ENCODE data around the gene MEGF8. TPM values are rescaled to one million over a fixed set of nuclear protein-coding genes. Genes with fewer than 3 reads are reported as not detected.

The MEGF8 gene
- total and polyA plus RNA-seq, 10 of the 15 experiments (the other 5 are each of a cell fraction or from before 2014, with no cell fraction given), result 0.43 to 12.8 (median 2.7) TPM

GRCh38 chr19:42283188-42284065 lies 42.0 kb upstream of the MEGF8 start:
- ATAC-seq (peak; percentile 66), FAIRE-seq (peak; percentile 49), DNase-seq (ENCODE audit: low read depth, low spot score) (peak; percentile 69)
- ChIA-PET RAD21 (ENCODE audit: unreplicated experiment) (interaction anchor here (0.8 to 5.5 kb wide), 4 partner anchors 39 to 155 kb away, joined by 3 to 82 read pairs (median 6); partner anchors contain the start of genes GSK3A and POU2F2), SMC1A (ENCODE audit: uncharacterized antibody, unreplicated experiment) (interaction anchor here (0.6 to 1.5 kb wide), 3 partner anchors 13 to 53 kb away, joined by 3 to 5 read pairs (median 4); no protein-coding TSS in a partner anchor), POLR2A (interaction anchor here (0.5 to 5.1 kb wide), 13 partner anchors 13 to 170 kb away, joined by 3 to 51 read pairs (median 4); partner anchors contain the start of genes GSK3A and POU2F2), CTCF (interaction anchor here (0.6 to 6.7 kb wide), 7 partner anchors 13 to 151 kb away, joined by 3 to 111 read pairs (median 4); partner anchors contain the start of gene GSK3A)
- in situ Hi-C loops (cut with MboI) (no loop called here), intact Hi-C loops (cut with micrococcal nuclease; ENCODE audit: unreplicated experiment) (loop anchor here (2.0 to 5.0 kb wide), 4 partner anchors 15 to 176 kb away; partner anchors contain the start of genes CIC and POU2F2)
- H3K9me3 ChIP-seq (replicated peaks; ENCODE audit: control insufficient read depth, insufficient read depth, low read length), result no peaks in the 10 kb centered on the region
- WGBS (ENCODE audit: insufficient coverage, insufficient replicate concordance, low lambda C conversion rate, missing lambda C conversion rate), result 1% methylated on average over 27 of the region's 74 CpGs
- no peaks in the 10 kb centered on the region for H3K27me3 ChIP-seq (replicated peaks in 1 of 2; ENCODE audit: control insufficient read depth in 2 of 2, insufficient read depth in 2 of 2, low read length in 1 of 2)
- H3K4me1 ChIP-seq (ENCODE audit: control insufficient read depth, insufficient read depth, low read length), result peaks cover 50% of the 10 kb centered on the region
- peak overlapping the region; percentile 78 for H3K27ac ChIP-seq (ENCODE audit: control insufficient read depth, insufficient read depth)
- peak overlapping the region; percentile 61 for H3K4me3 ChIP-seq
- H3K9ac ChIP-seq (ENCODE audit: control insufficient read depth, insufficient read depth, low read length), result peak overlapping the region; percentile 62; the same call in 1 of the 2 replicates
- H2AFZ ChIP-seq (ENCODE audit: control insufficient read depth, low read depth, low read length), result no peak overlapping the region; the same call in 1 of the 2 replicates
- peaks cover 36% of the 10 kb centered on the region for H3K79me2 ChIP-seq (ENCODE audit: control insufficient read depth, insufficient read depth, low read length)
- no peaks in the 10 kb centered on the region; the same call in 1 of the 2 replicates for H4K20me1 ChIP-seq (ENCODE audit: control insufficient read depth, insufficient read depth)
- BruUV-seq (replicated peaks), result no TSS peak
- peaks cover 5 to 6% of the 10 kb centered on the region in 2 experiments for H3K36me3 ChIP-seq (ENCODE audit: control insufficient read depth in 2 of 2, insufficient read depth in 2 of 2, low read length in 1 of 2)
- peak overlapping the region; percentile 97 for H3K4me2 ChIP-seq (ENCODE audit: control insufficient read depth, insufficient read depth)
- no peak for TF ChIP-seq MAX (IDR thresholded peaks at IDR 0.05; ENCODE audit: low read depth, low read length)
- no peak for TF ChIP-seq BRCA1 (IDR thresholded peaks at IDR 0.05; ENCODE audit: low read depth, low read length)
- TF ChIP-seq NBN (IDR thresholded peaks at IDR 0.05), result peak; percentile 99
- TF ChIP-seq MYC (IDR thresholded peaks at IDR 0.05; ENCODE audit: insufficient read depth, insufficient read length, insufficient replicate concordance, low read length, severe bottlenecking), result no peak
- TF ChIP-seq CHD4 (IDR thresholded peaks at IDR 0.05), result peak; percentile 48; the same call in 1 of the 2 replicates
- TF ChIP-seq ZNF217 (IDR thresholded peaks at IDR 0.05), result peak; percentile 23; the same call in 1 of the 2 replicates
- TF ChIP-seq HSF1 (IDR thresholded peaks at IDR 0.05; ENCODE audit: low read depth, low read length), result no peak
- peak; percentile 76 for TF ChIP-seq RELB (IDR thresholded peaks at IDR 0.05; ENCODE audit: low read depth)
- TF ChIP-seq LARP7 (IDR thresholded peaks at IDR 0.05), result peak; percentile 89
- peak; percentile 52 to 72; a peak in 2 of 4 replicates for TF ChIP-seq IKZF2 (IDR thresholded peaks at IDR 0.05)
- TF ChIP-seq BCL3 (IDR thresholded peaks at IDR 0.05; ENCODE audit: borderline replicate concordance, insufficient read depth, low read depth, low read length, poor library complexity, severe bottlenecking), result no peak
- peak in 1 of 2 experiments; percentile 70; a peak in 2 of 3 replicates for TF ChIP-seq EGR1 (IDR thresholded peaks at IDR 0.05; ENCODE audit: borderline replicate concordance in 1 of 2, low read depth in 2 of 2, low read length in 2 of 2)
- peak; percentile 80 for TF ChIP-seq MTA2 (IDR thresholded peaks at IDR 0.05; ENCODE audit: low read depth)
- TF ChIP-seq NR2C1 (IDR thresholded peaks at IDR 0.05), result peak; percentile 52
- TF ChIP-seq PBX3 (IDR thresholded peaks at IDR 0.05; ENCODE audit: insufficient replicate concordance, low read depth, low read length), result peak; percentile 73

Data from GM12878 (cell line).